H9 (cell line): ENCODE data around the gene MB21D2. TPM values are rescaled to one million over a fixed set of nuclear protein-coding genes. Genes with fewer than 3 reads are reported as not detected.

Experiments
- DNase-seq: peaks from one replicate; pipeline ENCODE4 v3.0.0-alpha.2; 2017
- H2AFZ ChIP-seq: one replicate; pipeline ENCODE4 v1.6.1; 2013; ENCODE audit warnings: mild to moderate bottlenecking, low read length, control low read depth, moderate library complexity
- H2AK5ac ChIP-seq: 2 replicates; pipeline ENCODE4 v1.6.1; 2013; ENCODE audit warnings: low read length, control low read depth, mixed read lengths; ENCODE audit not compliant: insufficient read length
- H2BK120ac ChIP-seq: one replicate; pipeline ENCODE4 v1.6.1; 2013; ENCODE audit warnings: low read depth, mild to moderate bottlenecking, low read length, control low read depth, inconsistent platforms; ENCODE audit not compliant: poor library complexity, severe bottlenecking
- H2BK12ac ChIP-seq: 2 replicates; pipeline ENCODE4 v1.6.1; 2013; ENCODE audit warnings: low read length, control low read depth, mixed read lengths, low read depth; ENCODE audit not compliant: insufficient read length
- H2BK15ac ChIP-seq: 2 replicates; pipeline ENCODE4 v1.6.1; 2013; ENCODE audit warnings: low read depth, low read length, control low read depth
- H2BK20ac ChIP-seq: one replicate; pipeline ENCODE4 v1.6.1; 2013; ENCODE audit warnings: low read depth, mild to moderate bottlenecking, low read length, control low read depth, inconsistent platforms; ENCODE audit not compliant: poor library complexity, severe bottlenecking
- H2BK5ac ChIP-seq: 2 replicates; pipeline ENCODE4 v1.6.1; 2013; ENCODE audit warnings: low read length, control low read depth, mixed read lengths; ENCODE audit not compliant: insufficient read length
- H3K14ac ChIP-seq: 2 replicates; pipeline ENCODE4 v1.6.1; 2013; ENCODE audit warnings: low read length, control low read depth; ENCODE audit not compliant: insufficient read depth
- H3K18ac ChIP-seq: 2 replicates; pipeline ENCODE4 v1.6.1; 2013; ENCODE audit warnings: low read depth, mild to moderate bottlenecking, mixed read lengths, low read length, control low read depth; ENCODE audit not compliant: insufficient read length
- H3K23ac ChIP-seq: 2 replicates; pipeline ENCODE4 v1.6.1; 2013; ENCODE audit warnings: low read length, control low read depth, mixed read lengths, low read depth; ENCODE audit not compliant: insufficient read length
- H3K23me2 ChIP-seq: 2 replicates; pipeline ENCODE4 v1.6.1; 2013; ENCODE audit warnings: low read depth, mild to moderate bottlenecking, mixed read lengths, low read length, control low read depth; ENCODE audit not compliant: insufficient read length, poor library complexity, severe bottlenecking
- H3K27ac ChIP-seq: 2 replicates; pipeline ENCODE4 v1.5.1; 2013; ENCODE audit warnings: low read length, control low read depth, mixed read lengths, low read depth; ENCODE audit not compliant: insufficient read length
- H3K27me3 ChIP-seq: 2 replicates; pipeline ENCODE4 v1.6.1; 2013; ENCODE audit warnings: low read length, control low read depth, inconsistent platforms; ENCODE audit not compliant: insufficient read depth
- H3K4ac ChIP-seq: 2 replicates; pipeline ENCODE4 v1.6.1; 2013; ENCODE audit warnings: low read depth, mild to moderate bottlenecking, control low read depth, inconsistent platforms, low read length, moderate library complexity
- H3K4me1 ChIP-seq: 2 replicates; pipeline ENCODE4 v1.6.1; 2013; ENCODE audit warnings: low read length, control low read depth, inconsistent platforms; ENCODE audit not compliant: insufficient read depth
- H3K4me2 ChIP-seq: 2 replicates; pipeline ENCODE4 v1.6.1; 2013; ENCODE audit warnings: low read length, control low read depth, mixed read lengths; ENCODE audit not compliant: insufficient read length, insufficient read depth
- H3K56ac ChIP-seq: 2 replicates; pipeline ENCODE4 v1.6.1; 2013; ENCODE audit warnings: low read depth, mild to moderate bottlenecking, mixed read lengths, low read length, control low read depth; ENCODE audit not compliant: insufficient read length
- H3K79me1 ChIP-seq: 2 replicates; pipeline ENCODE4 v1.6.1; 2013; ENCODE audit warnings: low read depth, mild to moderate bottlenecking, moderate library complexity, low read length, control low read depth, inconsistent platforms; ENCODE audit not compliant: insufficient read depth, poor library complexity, severe bottlenecking
- H3K79me2 ChIP-seq: 2 replicates; pipeline ENCODE4 v1.6.1; 2013; ENCODE audit warnings: low read length, control low read depth, inconsistent platforms; ENCODE audit not compliant: insufficient read depth
- H3K9ac ChIP-seq: 2 replicates; pipeline ENCODE4 v1.6.1; 2013; ENCODE audit warnings: low read length, control low read depth, mixed read lengths; ENCODE audit not compliant: insufficient read length; ENCODE audit errors: extremely low read depth
- H3K9me3 ChIP-seq: one replicate; pipeline ENCODE4 v1.6.1; 2013; ENCODE audit warnings: low read depth, low read length, inconsistent platforms; ENCODE audit not compliant: control insufficient read depth
- H3T11ph ChIP-seq: one replicate; pipeline ENCODE4 v1.6.1; 2013; ENCODE audit warnings: mild to moderate bottlenecking, low read length, control low read depth, inconsistent platforms
- H4K20me1 ChIP-seq: one replicate; pipeline ENCODE4 v1.6.1; 2013; ENCODE audit not compliant: control insufficient read depth, insufficient read length, insufficient read depth
- H4K5ac ChIP-seq: 2 replicates; pipeline ENCODE4 v1.6.1; 2013; ENCODE audit warnings: low read depth, mild to moderate bottlenecking, mixed read lengths, low read length, control low read depth; ENCODE audit not compliant: insufficient read length
- H4K8ac ChIP-seq: replicated peaks from 2 replicates; pipeline ENCODE4 v1.6.1; 2013; ENCODE audit warnings: low read length, control low read depth, mixed read lengths, low read depth; ENCODE audit not compliant: insufficient read length
- H4K91ac ChIP-seq: 2 replicates; pipeline ENCODE4 v1.6.1; 2013; ENCODE audit warnings: low read depth, mild to moderate bottlenecking, moderate library complexity, mixed read lengths, low read length, control low read depth; ENCODE audit not compliant: insufficient read length
- H3K27ac Mint-ChIP-seq, 3 experiments: 2 replicates in 2 of 3; 3 replicates in 1 of 3; pipeline ENCODE4 v1.8.0; 2020 to 2021; ENCODE audit warnings: mixed read lengths in 3 of 3, mild to moderate bottlenecking in 1 of 3, moderate library complexity in 1 of 3
- H3K27me3 Mint-ChIP-seq: 2 replicates; pipeline ENCODE4 v1.8.0; 2021; ENCODE audit warnings: low read depth, mild to moderate bottlenecking, moderate library complexity, mixed read lengths
- H3K36me3 Mint-ChIP-seq, 3 experiments: 2 replicates in 2 of 3; 3 replicates in 1 of 3; pipeline ENCODE4 v1.8.0; 2020 to 2021; ENCODE audit warnings: low read depth in 3 of 3, mixed read lengths in 3 of 3; ENCODE audit not compliant: insufficient read depth in 1 of 3
- H3K4me1 Mint-ChIP-seq, 2 experiments: 2 replicates each; pipeline ENCODE4 v1.8.0; 2020; ENCODE audit warnings: mixed read lengths in 2 of 2
- H3K4me3 Mint-ChIP-seq, 2 experiments: 2 replicates in 1 of 2; 3 replicates in 1 of 2; pipeline ENCODE4 v1.8.0; 2020 to 2021; ENCODE audit warnings: mild to moderate bottlenecking in 2 of 2, mixed read lengths in 2 of 2, moderate library complexity in 1 of 2
- H3K9me3 Mint-ChIP-seq, 2 experiments: 2 replicates in 1 of 2; 3 replicates in 1 of 2; pipeline ENCODE4 v1.8.0; 2020; ENCODE audit warnings: mild to moderate bottlenecking in 2 of 2, mixed read lengths in 2 of 2, moderate library complexity in 1 of 2
- WGBS: extraction: QIAGEN DNeasy Blood & Tissue Kit; methylation state at CpG from one replicate; pipeline ENCODE4 v1.1.7; 2013; ENCODE audit warnings: missing lambda C conversion rate, low lambda C conversion rate, mixed read lengths; ENCODE audit not compliant: insufficient read length; ENCODE audit errors: extremely low coverage; 5-methylcytosine and 5-hydroxymethylcytosine counted together
- total RNA-seq: library from RNA; stranded (reverse); gene quantifications from 2 replicates; pipeline ENCODE4 v1.2.1, GENCODE V29; 2021
- TF ChIP-seq, protein P1 (sequence below): fragments of 200-600 bp; sonication (generic); conservative IDR thresholded peaks from 3 replicates; pipeline ENCODE4 v1.8.0; 2021; ENCODE audit warnings: antibody characterized with exemption, mild to moderate bottlenecking

MB21D2 gene
- total RNA-seq, 1 experiment from 2014 or later = 19.1 TPM

GRCh38 chr3:192881159-192881786, 36.4 kb downstream of the MB21D2 start:
- Histone ChIP-seq H3K9me3 (no peaks in the 10 kb centered on the region), H3K4ac (no peak overlapping the region), H3K23ac (no peak overlapping the region), H2BK120ac (no peak overlapping the region), H4K8ac (no peak overlapping the region), H3K23me2 (no peaks in the 10 kb centered on the region), H3K9ac (no peak overlapping the region), H2AK5ac (no peak overlapping the region), H2AFZ (no peak overlapping the region), H4K5ac (no peak overlapping the region), H3K4me2 (no peak overlapping the region), H2BK12ac (no peak overlapping the region), H2BK5ac (no peak overlapping the region), H3K14ac (no peak overlapping the region), H3K79me1 (peaks cover 3% of the 10 kb centered on the region), H3K56ac (no peak overlapping the region), H2BK15ac (no peak overlapping the region), H2BK20ac (no peak overlapping the region), H3K18ac (no peak overlapping the region), H3K27ac (no peak overlapping the region), H3K79me2 (peaks cover 18% of the 10 kb centered on the region; the same call in 1 of the 2 replicates), H3K27me3 (no peaks in the 10 kb centered on the region), H4K91ac (no peak overlapping the region), H3K4me1 (peaks cover 3% of the 10 kb centered on the region; the same call in 1 of the 2 replicates), H4K20me1 (no peaks in the 10 kb centered on the region), H3T11ph (no peak overlapping the region)
- DNase-seq = no peak
- WGBS = no CpG with 5 or more reads among the region's 7 CpGs
- Mint-ChIP-seq H3K4me3 (no peak overlapping the region), H3K27me3 (no peaks in the 10 kb centered on the region), H3K27ac (no peak overlapping the region), H3K4me1 (peaks cover 29 to 33% of the 10 kb centered on the region in 2 experiments), H3K36me3 (peaks cover 0 to 3% (median 0%) of the 10 kb centered on the region in 3 experiments; a peak in 2 of 7 replicates), H3K9me3 (no peaks in the 10 kb centered on the region)
- TF ChIP-seq, protein P1, sequence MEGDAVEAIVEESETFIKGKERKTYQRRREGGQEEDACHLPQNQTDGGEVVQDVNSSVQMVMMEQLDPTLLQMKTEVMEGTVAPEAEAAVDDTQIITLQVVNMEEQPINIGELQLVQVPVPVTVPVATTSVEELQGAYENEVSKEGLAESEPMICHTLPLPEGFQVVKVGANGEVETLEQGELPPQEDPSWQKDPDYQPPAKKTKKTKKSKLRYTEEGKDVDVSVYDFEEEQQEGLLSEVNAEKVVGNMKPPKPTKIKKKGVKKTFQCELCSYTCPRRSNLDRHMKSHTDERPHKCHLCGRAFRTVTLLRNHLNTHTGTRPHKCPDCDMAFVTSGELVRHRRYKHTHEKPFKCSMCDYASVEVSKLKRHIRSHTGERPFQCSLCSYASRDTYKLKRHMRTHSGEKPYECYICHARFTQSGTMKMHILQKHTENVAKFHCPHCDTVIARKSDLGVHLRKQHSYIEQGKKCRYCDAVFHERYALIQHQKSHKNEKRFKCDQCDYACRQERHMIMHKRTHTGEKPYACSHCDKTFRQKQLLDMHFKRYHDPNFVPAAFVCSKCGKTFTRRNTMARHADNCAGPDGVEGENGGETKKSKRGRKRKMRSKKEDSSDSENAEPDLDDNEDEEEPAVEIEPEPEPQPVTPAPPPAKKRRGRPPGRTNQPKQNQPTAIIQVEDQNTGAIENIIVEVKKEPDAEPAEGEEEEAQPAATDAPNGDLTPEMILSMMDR = no peak
